ENCODE measurements around the gene SPATA31A7.
"Not testable (repeated sequence)": the region's sequence is repeated elsewhere in the genome, so short reads cannot be mapped to it uniquely, and the experiment has no call there.

SPATA31A7 gene

GRCh38 chr9:61189736-61190135, at the start of gene SPATA31A7:
SPATA31A7 (plus strand) TSS chr9:61190036; CDS start chr9:61190065, 29 bp downstream.
- DNase-seq: not testable (repeated sequence)

- not testable (repeated sequence) for DNase-seq
These were observed 36.6 kb downstream of the SPATA31A7 start for GRCh38 chr9:61226438-61226837.
